Neural progenitor cell (in vitro differentiated cells): ENCODE results near the gene ZNF253.

Source experiments
- EZH2 ChIP-seq: fragments of 200-600 bp; sonication (generic); IDR thresholded peaks from 2 replicates; pipeline ENCODE4 v1.6.1; 2017; ENCODE audit warnings: antibody characterized with exemption, mild to moderate bottlenecking, moderate library complexity
- EZH2phosphoT487 ChIP-seq: fragments of 200-600 bp; sonication (generic); IDR thresholded peaks from 2 replicates; pipeline ENCODE4 v1.6.1; 2017; ENCODE audit warnings: antibody characterized with exemption
- TF ChIP-seq, protein P1 (sequence below): fragments of 200-600 bp; sonication (generic); IDR thresholded peaks from 2 replicates; pipeline ENCODE4 v1.5.1; 2017; ENCODE audit warnings: antibody characterized with exemption, mild to moderate bottlenecking

DNA sequence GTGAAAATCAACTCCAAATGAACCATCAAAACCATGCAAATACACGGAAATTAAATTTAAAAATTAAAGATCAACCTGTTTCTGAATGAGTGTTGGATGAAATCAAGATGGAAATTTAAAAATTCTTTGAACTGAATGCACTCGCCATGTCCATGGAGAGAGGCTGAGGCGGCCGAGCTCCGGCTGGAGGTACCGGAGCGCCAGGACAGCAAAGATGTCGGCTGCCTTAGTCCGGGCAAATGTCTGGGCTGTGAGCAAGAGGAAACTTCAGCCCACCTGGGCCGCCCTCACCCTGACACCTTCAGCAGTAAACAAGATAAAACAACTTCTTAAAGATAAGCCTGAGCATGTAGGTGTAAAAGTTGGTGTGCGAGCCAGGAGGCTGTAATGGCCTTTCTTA is 38.8 kb upstream of the ZNF253 start:
- no peak for TF ChIP-seq EZH2phosphoT487
- TF ChIP-seq, protein P1, sequence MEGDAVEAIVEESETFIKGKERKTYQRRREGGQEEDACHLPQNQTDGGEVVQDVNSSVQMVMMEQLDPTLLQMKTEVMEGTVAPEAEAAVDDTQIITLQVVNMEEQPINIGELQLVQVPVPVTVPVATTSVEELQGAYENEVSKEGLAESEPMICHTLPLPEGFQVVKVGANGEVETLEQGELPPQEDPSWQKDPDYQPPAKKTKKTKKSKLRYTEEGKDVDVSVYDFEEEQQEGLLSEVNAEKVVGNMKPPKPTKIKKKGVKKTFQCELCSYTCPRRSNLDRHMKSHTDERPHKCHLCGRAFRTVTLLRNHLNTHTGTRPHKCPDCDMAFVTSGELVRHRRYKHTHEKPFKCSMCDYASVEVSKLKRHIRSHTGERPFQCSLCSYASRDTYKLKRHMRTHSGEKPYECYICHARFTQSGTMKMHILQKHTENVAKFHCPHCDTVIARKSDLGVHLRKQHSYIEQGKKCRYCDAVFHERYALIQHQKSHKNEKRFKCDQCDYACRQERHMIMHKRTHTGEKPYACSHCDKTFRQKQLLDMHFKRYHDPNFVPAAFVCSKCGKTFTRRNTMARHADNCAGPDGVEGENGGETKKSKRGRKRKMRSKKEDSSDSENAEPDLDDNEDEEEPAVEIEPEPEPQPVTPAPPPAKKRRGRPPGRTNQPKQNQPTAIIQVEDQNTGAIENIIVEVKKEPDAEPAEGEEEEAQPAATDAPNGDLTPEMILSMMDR, result no peak
- TF ChIP-seq EZH2, result no peak
